Measurements from ENCODE around the gene CUL7.

- TF ChIP-seq CTCF (IDR thresholded peaks at IDR 0.05 in 4 of 5, conservative IDR thresholded peaks at IDR 0.05 in 1 of 5) (no peak), POLR2A (IDR thresholded peaks at IDR 0.05) (no peak)
These were observed 7.3 kb upstream of the CUL7 start for GRCh38 chr6:43060755-43061633.
